ENCODE results near the gene ATP6V1D.

DNA sequence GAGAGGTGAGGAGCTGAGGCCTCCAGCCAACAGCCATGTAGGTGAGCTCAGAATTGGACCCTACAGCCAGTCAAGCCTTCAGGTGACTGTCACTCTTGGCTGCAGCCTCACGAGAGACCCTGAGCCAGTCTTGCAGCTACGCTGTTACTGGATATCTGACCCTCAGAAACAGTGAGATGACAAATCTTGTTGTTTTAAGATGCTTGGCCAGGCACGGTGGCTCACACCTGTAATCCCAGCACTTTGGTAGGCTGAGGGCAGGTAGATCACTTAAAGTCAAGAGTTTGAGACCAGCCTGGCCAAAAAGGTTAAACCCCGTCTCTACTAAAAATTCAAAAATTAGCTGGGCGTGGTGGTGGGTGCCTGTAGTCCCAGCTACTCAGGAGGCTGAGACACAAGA, 46.2 kb upstream of the ATP6V1D start:
- TF ChIP-seq, protein P1, sequence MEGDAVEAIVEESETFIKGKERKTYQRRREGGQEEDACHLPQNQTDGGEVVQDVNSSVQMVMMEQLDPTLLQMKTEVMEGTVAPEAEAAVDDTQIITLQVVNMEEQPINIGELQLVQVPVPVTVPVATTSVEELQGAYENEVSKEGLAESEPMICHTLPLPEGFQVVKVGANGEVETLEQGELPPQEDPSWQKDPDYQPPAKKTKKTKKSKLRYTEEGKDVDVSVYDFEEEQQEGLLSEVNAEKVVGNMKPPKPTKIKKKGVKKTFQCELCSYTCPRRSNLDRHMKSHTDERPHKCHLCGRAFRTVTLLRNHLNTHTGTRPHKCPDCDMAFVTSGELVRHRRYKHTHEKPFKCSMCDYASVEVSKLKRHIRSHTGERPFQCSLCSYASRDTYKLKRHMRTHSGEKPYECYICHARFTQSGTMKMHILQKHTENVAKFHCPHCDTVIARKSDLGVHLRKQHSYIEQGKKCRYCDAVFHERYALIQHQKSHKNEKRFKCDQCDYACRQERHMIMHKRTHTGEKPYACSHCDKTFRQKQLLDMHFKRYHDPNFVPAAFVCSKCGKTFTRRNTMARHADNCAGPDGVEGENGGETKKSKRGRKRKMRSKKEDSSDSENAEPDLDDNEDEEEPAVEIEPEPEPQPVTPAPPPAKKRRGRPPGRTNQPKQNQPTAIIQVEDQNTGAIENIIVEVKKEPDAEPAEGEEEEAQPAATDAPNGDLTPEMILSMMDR (conservative IDR thresholded peaks at IDR 0.05; ENCODE audit: low read depth in 2 of 2): no peak
- TF ChIP-seq EZH2phosphoT487 (IDR thresholded peaks at IDR 0.05; ENCODE audit: unreplicated experiment) (no peak), CREB1 (CRISPR knock-in tag; IDR thresholded peaks at IDR 0.05; ENCODE audit: low read depth) (no peak), EZH2 (IDR thresholded peaks at IDR 0.05; ENCODE audit: low read depth, unreplicated experiment) (no peak)
- TF ChIP-seq, protein P2, sequence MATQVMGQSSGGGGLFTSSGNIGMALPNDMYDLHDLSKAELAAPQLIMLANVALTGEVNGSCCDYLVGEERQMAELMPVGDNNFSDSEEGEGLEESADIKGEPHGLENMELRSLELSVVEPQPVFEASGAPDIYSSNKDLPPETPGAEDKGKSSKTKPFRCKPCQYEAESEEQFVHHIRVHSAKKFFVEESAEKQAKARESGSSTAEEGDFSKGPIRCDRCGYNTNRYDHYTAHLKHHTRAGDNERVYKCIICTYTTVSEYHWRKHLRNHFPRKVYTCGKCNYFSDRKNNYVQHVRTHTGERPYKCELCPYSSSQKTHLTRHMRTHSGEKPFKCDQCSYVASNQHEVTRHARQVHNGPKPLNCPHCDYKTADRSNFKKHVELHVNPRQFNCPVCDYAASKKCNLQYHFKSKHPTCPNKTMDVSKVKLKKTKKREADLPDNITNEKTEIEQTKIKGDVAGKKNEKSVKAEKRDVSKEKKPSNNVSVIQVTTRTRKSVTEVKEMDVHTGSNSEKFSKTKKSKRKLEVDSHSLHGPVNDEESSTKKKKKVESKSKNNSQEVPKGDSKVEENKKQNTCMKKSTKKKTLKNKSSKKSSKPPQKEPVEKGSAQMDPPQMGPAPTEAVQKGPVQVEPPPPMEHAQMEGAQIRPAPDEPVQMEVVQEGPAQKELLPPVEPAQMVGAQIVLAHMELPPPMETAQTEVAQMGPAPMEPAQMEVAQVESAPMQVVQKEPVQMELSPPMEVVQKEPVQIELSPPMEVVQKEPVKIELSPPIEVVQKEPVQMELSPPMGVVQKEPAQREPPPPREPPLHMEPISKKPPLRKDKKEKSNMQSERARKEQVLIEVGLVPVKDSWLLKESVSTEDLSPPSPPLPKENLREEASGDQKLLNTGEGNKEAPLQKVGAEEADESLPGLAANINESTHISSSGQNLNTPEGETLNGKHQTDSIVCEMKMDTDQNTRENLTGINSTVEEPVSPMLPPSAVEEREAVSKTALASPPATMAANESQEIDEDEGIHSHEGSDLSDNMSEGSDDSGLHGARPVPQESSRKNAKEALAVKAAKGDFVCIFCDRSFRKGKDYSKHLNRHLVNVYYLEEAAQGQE (IDR thresholded peaks at IDR 0.05; ENCODE audit: unreplicated experiment): no peak

Data from GM23338 (cell line).